Keratinocyte (primary cell): ENCODE measurements around the gene CNDP2.

Source experiments
- CTCF ChIP-seq, 3 experiments: IDR thresholded peaks in 1 of 3; conservative IDR thresholded peaks in 1 of 3; optimal IDR thresholded peaks in 1 of 3; 2 replicates in 2 of 3; 3 replicates in 1 of 3; pipeline versions ENCODE3 to v1.5.1; 2011; ENCODE audit warnings: low read length in 3 of 3, mild to moderate bottlenecking in 3 of 3, moderate library complexity in 2 of 3, control low read depth in 1 of 3, inconsistent platforms in 1 of 3; ENCODE audit not compliant: insufficient read depth in 2 of 3; ENCODE audit errors: extremely low read depth in 1 of 3
- EZH2 ChIP-seq: IDR thresholded peaks from one replicate; pipeline ENCODE4 v1.6.1; 2012; ENCODE audit warnings: inconsistent platforms, mild to moderate bottlenecking, low read length, moderate library complexity

GRCh38 chr18:74516271-74517235 is 20.4 kb downstream of the CNDP2 start:
- TF ChIP-seq CTCF (optimal IDR thresholded peaks at IDR 0.05 in 1 of 3, IDR thresholded peaks at IDR 0.05 in 1 of 3, conservative IDR thresholded peaks at IDR 0.05 in 1 of 3; ENCODE audit: extremely low read depth in 1 of 3, insufficient read depth in 2 of 3, low read length in 3 of 3) (no peak), EZH2 (no peak)
